K562 (cell line): ENCODE data around the gene PDE2A.

ENCODE experiments used
- BRCA1 ChIP-seq, 2 experiments: fragments of 450-650 bp in 1 of 2; sonication (generic) in 1 of 2; formaldehyde crosslinking in 1 of 2; IDR thresholded peaks; 2 replicates each; pipeline versions ENCODE4 v1.5.0 to v1.6.1; 2017 to 2020; ENCODE audit warnings: mild to moderate bottlenecking in 1 of 2, missing genetic modification reagents in 1 of 2
- EZH2 ChIP-seq: IDR thresholded peaks from 2 replicates; pipeline ENCODE4 v1.6.1; 2012; ENCODE audit warnings: low read depth, mild to moderate bottlenecking, inconsistent platforms, low read length, borderline replicate concordance
- TF ChIP-seq, protein P1 (sequence below): sonication (generic); formaldehyde crosslinking; IDR thresholded peaks from 2 replicates; pipeline ENCODE4 v1.8.1; 2023; ENCODE audit warnings: mild to moderate bottlenecking, missing genetic modification reagents, moderate library complexity

DNA sequence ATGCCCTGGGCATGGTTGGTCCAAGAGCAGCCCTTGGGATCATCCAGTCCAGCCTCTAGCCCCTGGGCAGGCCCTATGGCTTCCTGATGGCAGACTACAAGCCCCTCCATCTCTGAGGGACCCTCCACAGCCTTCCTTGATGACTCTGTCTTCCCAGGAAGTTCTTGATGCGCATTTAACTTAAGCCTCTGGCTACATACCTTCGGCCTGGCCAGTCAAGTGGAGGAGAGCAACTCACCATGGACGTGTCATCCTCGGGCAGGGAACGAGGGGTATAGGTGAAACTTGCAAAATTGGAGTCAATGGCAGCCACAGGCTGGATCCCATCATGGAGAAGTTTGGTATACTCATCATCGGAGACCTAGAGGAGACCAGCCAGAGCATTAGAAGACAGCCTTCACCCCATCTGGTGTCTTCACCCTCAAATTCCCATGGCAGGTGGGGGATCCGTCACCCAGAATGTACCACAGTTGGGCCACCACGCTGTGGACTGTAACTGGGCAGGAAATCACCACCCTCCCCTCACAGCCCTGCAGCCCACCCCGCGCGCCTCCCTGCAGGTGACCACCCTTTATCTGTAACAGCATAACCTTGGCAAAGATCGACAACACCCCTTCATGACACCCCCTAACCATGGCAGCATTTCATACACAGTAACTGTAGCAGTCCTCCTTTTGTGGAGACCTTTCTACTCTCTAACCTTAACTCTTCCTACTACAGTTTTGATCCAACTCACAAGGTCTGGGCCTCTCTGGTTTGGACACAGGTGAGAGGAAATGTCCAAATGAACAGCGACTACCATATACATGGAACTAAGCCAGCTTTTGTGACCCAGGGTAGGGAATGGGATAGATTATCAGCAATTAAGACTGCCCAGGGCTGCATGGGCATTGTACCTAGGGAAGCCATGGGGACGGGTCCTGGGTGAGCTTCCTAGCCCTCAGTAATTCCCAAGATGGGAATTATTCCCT lies 91.7 kb downstream of the PDE2A start:
- TF ChIP-seq, protein P1, sequence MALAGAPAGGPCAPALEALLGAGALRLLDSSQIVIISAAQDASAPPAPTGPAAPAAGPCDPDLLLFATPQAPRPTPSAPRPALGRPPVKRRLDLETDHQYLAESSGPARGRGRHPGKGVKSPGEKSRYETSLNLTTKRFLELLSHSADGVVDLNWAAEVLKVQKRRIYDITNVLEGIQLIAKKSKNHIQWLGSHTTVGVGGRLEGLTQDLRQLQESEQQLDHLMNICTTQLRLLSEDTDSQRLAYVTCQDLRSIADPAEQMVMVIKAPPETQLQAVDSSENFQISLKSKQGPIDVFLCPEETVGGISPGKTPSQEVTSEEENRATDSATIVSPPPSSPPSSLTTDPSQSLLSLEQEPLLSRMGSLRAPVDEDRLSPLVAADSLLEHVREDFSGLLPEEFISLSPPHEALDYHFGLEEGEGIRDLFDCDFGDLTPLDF (CRISPR knock-in tag): no peak
- TF ChIP-seq EZH2 (no peak), BRCA1 (IDR thresholded peaks at IDR 0.05) (no peak), BRCA1 (CRISPR knock-in tag; IDR thresholded peaks at IDR 0.05) (no peak)
